Neural crest cell (in vitro differentiated cells): ENCODE measurements around the gene PRKAG2. TPM values are rescaled to one million over a fixed set of nuclear protein-coding genes. Genes with fewer than 3 reads are reported as not detected.

Experiments used
- DNase-seq: peaks from one replicate; pipeline ENCODE4 v3.0.0; 2021; ENCODE audit warnings: low read depth, mixed read lengths, low spot score
- H3K27ac Mint-ChIP-seq: one replicate; pipeline ENCODE4 v1.8.0; 2021; ENCODE audit warnings: mild to moderate bottlenecking, mixed read lengths; ENCODE audit not compliant: unreplicated experiment
- H3K27me3 Mint-ChIP-seq: 2 replicates; pipeline ENCODE4 v1.8.0; 2021; ENCODE audit warnings: low read depth, mild to moderate bottlenecking, mixed read lengths
- H3K36me3 Mint-ChIP-seq: 2 replicates; pipeline ENCODE4 v1.8.0; 2021; ENCODE audit warnings: low read depth, mild to moderate bottlenecking, mixed read lengths
- H3K4me1 Mint-ChIP-seq: 2 replicates; pipeline ENCODE4 v1.8.0; 2021; ENCODE audit warnings: mixed read lengths
- H3K4me3 Mint-ChIP-seq: one replicate; pipeline ENCODE4 v1.8.0; 2021; ENCODE audit warnings: mild to moderate bottlenecking, mixed read lengths
- H3K9me3 Mint-ChIP-seq: 2 replicates; pipeline ENCODE4 v1.8.0; 2021; ENCODE audit warnings: mixed read lengths
- CTCF ChIP-seq: fragments of 200-600 bp; sonication (generic); conservative IDR thresholded peaks from 2 replicates; pipeline ENCODE4 v1.5.0; 2021; ENCODE audit warnings: antibody characterized with exemption, mild to moderate bottlenecking
- total RNA-seq: library from RNA; stranded (reverse); gene quantifications from 2 replicates; pipeline ENCODE4 v1.2.1, GENCODE V29; 2021

PRKAG2 gene
- total RNA-seq, 1 donor from 2014 or later, result 12.5 TPM

DNA sequence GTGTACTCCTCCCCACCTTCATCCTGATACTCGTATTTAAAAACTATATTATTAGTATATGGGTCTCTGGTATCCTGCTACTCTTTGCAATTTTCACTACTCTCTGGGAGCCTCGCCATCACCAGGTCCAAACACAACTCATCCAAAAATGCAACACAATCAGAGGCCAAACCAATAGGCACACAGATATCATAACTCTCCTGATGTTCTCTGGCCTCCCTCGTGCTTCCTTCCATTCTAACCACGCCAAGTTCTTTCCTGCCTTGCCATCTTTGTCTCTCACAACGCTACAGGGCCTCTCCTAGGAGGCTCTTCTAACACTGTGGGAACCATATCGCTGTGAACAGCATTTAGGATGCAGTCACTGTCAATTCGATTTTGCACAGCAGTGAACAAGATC, 364.6 kb downstream of the PRKAG2 start:
- Mint-ChIP-seq H3K36me3 (peaks cover 25% of the 10 kb centered on the region), H3K27me3 (no peaks in the 10 kb centered on the region), H3K4me1 (peaks cover 53% of the 10 kb centered on the region), H3K9me3 (peaks cover 10% of the 10 kb centered on the region), H3K27ac (no peak overlapping the region), H3K4me3 (no peak overlapping the region)
- TF ChIP-seq CTCF, result no peak
- no peak for DNase-seq

GRCh38 chr7:151511946-151512345, 365.0 kb downstream of the PRKAG2 start:
- Mint-ChIP-seq H3K4me1 (peaks cover 53% of the 10 kb centered on the region), H3K27ac (no peak overlapping the region), H3K9me3 (peaks cover 10% of the 10 kb centered on the region)

DNA sequence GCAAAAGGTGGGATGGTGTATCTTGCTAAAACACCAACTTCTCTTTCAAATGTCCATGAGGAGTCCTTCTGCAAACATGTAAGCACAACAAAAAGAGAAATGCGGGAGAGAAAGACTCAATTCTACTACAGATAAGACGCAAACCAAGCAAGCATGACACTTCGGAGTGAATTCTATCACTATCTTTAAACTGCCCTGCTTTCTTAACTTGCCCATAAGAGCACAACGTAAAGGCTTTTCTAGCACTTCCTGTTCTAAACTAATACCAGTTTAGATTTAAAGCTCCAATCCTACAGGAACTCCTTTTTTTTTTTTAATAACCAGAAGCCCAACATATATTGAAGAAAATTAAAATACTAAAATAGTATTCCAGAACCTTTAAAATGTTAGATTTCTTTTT, 365.6 kb downstream of the PRKAG2 start:
- Mint-ChIP-seq H3K27ac (no peak overlapping the region), H3K4me1 (peaks cover 52% of the 10 kb centered on the region), H3K27me3 (no peaks in the 10 kb centered on the region), H3K36me3 (peaks cover 25% of the 10 kb centered on the region), H3K9me3 (peaks cover 10% of the 10 kb centered on the region), H3K4me3 (no peak overlapping the region)
- no peak for TF ChIP-seq CTCF
- no peak for DNase-seq

More at GRCh38 chr7:151511946-151512345, 365.0 kb downstream of the PRKAG2 start:
- DNase-seq, result no peak
- TF ChIP-seq CTCF, result no peak
- Mint-ChIP-seq H3K36me3 (peaks cover 25% of the 10 kb centered on the region), H3K4me3 (no peak overlapping the region), H3K27me3 (no peaks in the 10 kb centered on the region)

DNA sequence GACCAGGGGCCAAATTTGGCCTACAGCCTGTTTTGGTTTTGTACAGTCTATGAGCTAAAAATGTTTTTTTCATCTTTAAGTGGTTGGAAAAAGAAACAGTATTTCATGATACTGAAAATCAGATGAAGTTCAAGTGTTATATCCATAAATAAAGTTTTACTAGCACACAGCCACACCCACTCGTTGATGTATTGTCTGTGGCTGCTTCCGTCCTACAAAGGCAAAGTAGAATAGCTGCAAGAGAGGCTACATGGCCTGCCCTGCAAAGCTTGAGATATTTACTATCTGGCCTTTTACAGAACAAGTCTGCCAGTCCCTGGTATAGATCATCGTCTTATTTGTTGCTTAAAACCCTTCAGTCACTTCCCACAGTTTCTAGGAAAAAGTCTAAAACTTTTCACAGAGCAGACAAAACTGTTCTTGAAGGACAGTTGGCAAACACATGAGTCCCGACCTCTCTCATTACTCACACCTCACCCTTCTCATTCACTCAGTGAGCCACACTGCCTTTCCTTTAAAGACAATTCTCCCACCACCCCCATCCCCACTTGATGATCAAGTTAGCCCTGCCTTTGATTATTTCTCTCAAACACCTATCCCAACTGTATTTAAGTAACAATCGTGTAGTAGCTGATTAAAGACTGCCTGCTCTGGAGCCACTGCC, 367.1 kb downstream of the PRKAG2 start:
- Mint-ChIP-seq H3K9me3 (peaks cover 10% of the 10 kb centered on the region), H3K27ac (no peak overlapping the region), H3K27me3 (no peaks in the 10 kb centered on the region), H3K36me3 (peaks cover 17% of the 10 kb centered on the region), H3K4me3 (no peak overlapping the region), H3K4me1 (peaks cover 42% of the 10 kb centered on the region)
- no peak for TF ChIP-seq CTCF
- DNase-seq, result no peak

- H3K4me1 Mint-ChIP-seq, result peaks cover 42% of the 10 kb centered on the region
- H3K9me3 Mint-ChIP-seq, result peaks cover 4% of the 10 kb centered on the region
- DNase-seq, result no peak
- no peak overlapping the region for H3K27ac Mint-ChIP-seq
- H3K36me3 Mint-ChIP-seq, result peaks cover 12% of the 10 kb centered on the region
- no peak overlapping the region for H3K4me3 Mint-ChIP-seq
- no peak for TF ChIP-seq CTCF
- H3K27me3 Mint-ChIP-seq, result no peaks in the 10 kb centered on the region
These were observed 367.9 kb downstream of the PRKAG2 start for GRCh38 chr7:151508991-151509390.
